ENCODE data around the gene MAPK9.

Gene MAPK9

GRCh38 chr5:180289433-180289832 is 2.5 kb downstream of the MAPK9 start:
- Histone ChIP-seq H3K9me3 (ENCODE audit: low read length) (no peaks in the 10 kb centered on the region), H3K27me3 (ENCODE audit: control insufficient read depth in 1 of 2, insufficient read depth in 2 of 2, low read length in 2 of 2) (no peaks in the 10 kb centered on the region), H3K36me3 (ENCODE audit: insufficient read depth, low read length) (peaks cover 5% of the 10 kb centered on the region), H3K4me3 (ENCODE audit: low read depth in 1 of 2, low read length in 2 of 2) (no peak overlapping the region), H3K4me1 (ENCODE audit: insufficient read depth, low read length) (peaks cover 25% of the 10 kb centered on the region), H3K9ac (ENCODE audit: low read length) (no peak overlapping the region), H3K27ac (ENCODE audit: low read depth, low read length) (no peak overlapping the region)

GRCh38 chr5:180287868-180288267 is 4.0 kb downstream of the MAPK9 start:
- H3K27me3 ChIP-seq (ENCODE audit: control insufficient read depth in 1 of 2, insufficient read depth in 2 of 2, low read length in 2 of 2): no peaks in the 10 kb centered on the region
- no peak overlapping the region for H3K27ac ChIP-seq (ENCODE audit: low read depth, low read length)
- peaks cover 5% of the 10 kb centered on the region for H3K36me3 ChIP-seq (ENCODE audit: insufficient read depth, low read length)
- H3K9ac ChIP-seq (ENCODE audit: low read length): no peak overlapping the region
- no peaks in the 10 kb centered on the region for H3K9me3 ChIP-seq (ENCODE audit: low read length)
- no peak overlapping the region for H3K4me3 ChIP-seq (ENCODE audit: low read depth in 1 of 2, low read length in 2 of 2)
- H3K4me1 ChIP-seq (ENCODE audit: insufficient read depth, low read length): peaks cover 20% of the 10 kb centered on the region

GRCh38 chr5:180287404-180287803 is 4.5 kb downstream of the MAPK9 start:
- Histone ChIP-seq H3K9ac (ENCODE audit: low read length) (no peak overlapping the region), H3K4me1 (ENCODE audit: insufficient read depth, low read length) (peaks cover 20% of the 10 kb centered on the region), H3K9me3 (ENCODE audit: low read length) (no peaks in the 10 kb centered on the region), H3K27ac (ENCODE audit: low read depth, low read length) (no peak overlapping the region), H3K4me3 (ENCODE audit: low read depth in 1 of 2, low read length in 2 of 2) (no peak overlapping the region), H3K27me3 (ENCODE audit: control insufficient read depth in 1 of 2, insufficient read depth in 2 of 2, low read length in 2 of 2) (no peaks in the 10 kb centered on the region), H3K36me3 (ENCODE audit: insufficient read depth, low read length) (peaks cover 5% of the 10 kb centered on the region)

- Histone ChIP-seq H3K9me3 (ENCODE audit: low read length) (no peaks in the 10 kb centered on the region), H3K9ac (ENCODE audit: low read length) (no peak overlapping the region), H3K27me3 (ENCODE audit: control insufficient read depth in 1 of 2, insufficient read depth in 2 of 2, low read length in 2 of 2) (no peaks in the 10 kb centered on the region), H3K27ac (ENCODE audit: low read depth, low read length) (no peak overlapping the region), H3K4me3 (ENCODE audit: low read depth in 1 of 2, low read length in 2 of 2) (no peak overlapping the region), H3K36me3 (ENCODE audit: insufficient read depth, low read length) (peaks cover 22% of the 10 kb centered on the region), H3K4me1 (ENCODE audit: insufficient read depth, low read length) (peaks cover under 1% of the 10 kb centered on the region)
Observed at GRCh38 chr5:180284149-180284548, 7.7 kb downstream of the MAPK9 start.

GRCh38 chr5:180283026-180283615 is 8.8 kb downstream of the MAPK9 start:
- Histone ChIP-seq H3K4me1 (ENCODE audit: insufficient read depth, low read length) (no peaks in the 10 kb centered on the region), H3K27ac (ENCODE audit: low read depth, low read length) (no peak overlapping the region), H3K9ac (ENCODE audit: low read length) (no peak overlapping the region), H3K4me3 (ENCODE audit: low read depth in 1 of 2, low read length in 2 of 2) (no peak overlapping the region), H3K27me3 (ENCODE audit: control insufficient read depth in 1 of 2, insufficient read depth in 2 of 2, low read length in 2 of 2) (no peaks in the 10 kb centered on the region), H3K36me3 (ENCODE audit: insufficient read depth, low read length) (peaks cover 25% of the 10 kb centered on the region), H3K9me3 (ENCODE audit: low read length) (no peaks in the 10 kb centered on the region)

GRCh38 chr5:180282281-180282680 is 9.6 kb downstream of the MAPK9 start:
- H3K36me3 ChIP-seq (ENCODE audit: insufficient read depth, low read length): peaks cover 25% of the 10 kb centered on the region
- H3K9me3 ChIP-seq (ENCODE audit: low read length): no peaks in the 10 kb centered on the region
- H3K4me1 ChIP-seq (ENCODE audit: insufficient read depth, low read length): no peaks in the 10 kb centered on the region
- no peak overlapping the region for H3K9ac ChIP-seq (ENCODE audit: low read length)
- H3K4me3 ChIP-seq (ENCODE audit: low read depth in 1 of 2, low read length in 2 of 2): no peak overlapping the region
- no peaks in the 10 kb centered on the region for H3K27me3 ChIP-seq (ENCODE audit: control insufficient read depth in 1 of 2, insufficient read depth in 2 of 2, low read length in 2 of 2)
- no peak overlapping the region for H3K27ac ChIP-seq (ENCODE audit: low read depth, low read length)

GRCh38 chr5:180281706-180282105 is 10.2 kb downstream of the MAPK9 start:
- no peak overlapping the region for H3K27ac ChIP-seq (ENCODE audit: low read depth, low read length)
- H3K9ac ChIP-seq (ENCODE audit: low read length): no peak overlapping the region
- no peaks in the 10 kb centered on the region for H3K4me1 ChIP-seq (ENCODE audit: insufficient read depth, low read length)
- no peaks in the 10 kb centered on the region for H3K9me3 ChIP-seq (ENCODE audit: low read length)
- H3K4me3 ChIP-seq (ENCODE audit: low read depth in 1 of 2, low read length in 2 of 2): no peak overlapping the region
- H3K27me3 ChIP-seq (ENCODE audit: control insufficient read depth in 1 of 2, insufficient read depth in 2 of 2, low read length in 2 of 2): no peaks in the 10 kb centered on the region
- H3K36me3 ChIP-seq (ENCODE audit: insufficient read depth, low read length): peaks cover 25% of the 10 kb centered on the region

GRCh38 chr5:180274695-180275094 is 17.2 kb downstream of the MAPK9 start:
- H3K4me3 ChIP-seq (ENCODE audit: low read depth in 1 of 2, low read length in 2 of 2): no peak overlapping the region
- no peaks in the 10 kb centered on the region for H3K27me3 ChIP-seq (ENCODE audit: control insufficient read depth in 1 of 2, insufficient read depth in 2 of 2, low read length in 2 of 2)
- H3K36me3 ChIP-seq (ENCODE audit: insufficient read depth, low read length): peaks cover 14% of the 10 kb centered on the region
- no peak overlapping the region for H3K9ac ChIP-seq (ENCODE audit: low read length)
- H3K27ac ChIP-seq (ENCODE audit: low read depth, low read length): no peak overlapping the region
- peaks cover 7% of the 10 kb centered on the region for H3K9me3 ChIP-seq (ENCODE audit: low read length)
- H3K4me1 ChIP-seq (ENCODE audit: insufficient read depth, low read length): no peaks in the 10 kb centered on the region

- no peaks in the 10 kb centered on the region for H3K27me3 ChIP-seq (ENCODE audit: control insufficient read depth in 1 of 2, insufficient read depth in 2 of 2, low read length in 2 of 2)
- H3K9me3 ChIP-seq (ENCODE audit: low read length): peaks cover 12% of the 10 kb centered on the region
- H3K36me3 ChIP-seq (ENCODE audit: insufficient read depth, low read length): peaks cover 13% of the 10 kb centered on the region
- H3K4me1 ChIP-seq (ENCODE audit: insufficient read depth, low read length): no peaks in the 10 kb centered on the region
- H3K4me3 ChIP-seq (ENCODE audit: low read depth in 1 of 2, low read length in 2 of 2): no peak overlapping the region
- no peak overlapping the region for H3K9ac ChIP-seq (ENCODE audit: low read length)
- no peak overlapping the region for H3K27ac ChIP-seq (ENCODE audit: low read depth, low read length)
Observed at GRCh38 chr5:180271221-180271620, 20.7 kb downstream of the MAPK9 start.

GRCh38 chr5:180259260-180259611 is 32.6 kb downstream of the MAPK9 start:
- Histone ChIP-seq H3K4me3 (ENCODE audit: low read depth in 1 of 2, low read length in 2 of 2) (no peak overlapping the region), H3K36me3 (ENCODE audit: insufficient read depth, low read length) (peaks cover 51% of the 10 kb centered on the region), H3K27me3 (ENCODE audit: control insufficient read depth in 1 of 2, insufficient read depth in 2 of 2, low read length in 2 of 2) (no peaks in the 10 kb centered on the region), H3K9me3 (ENCODE audit: low read length) (peaks cover 66% of the 10 kb centered on the region), H3K4me1 (ENCODE audit: insufficient read depth, low read length) (no peaks in the 10 kb centered on the region), H3K27ac (ENCODE audit: low read depth, low read length) (no peak overlapping the region), H3K9ac (ENCODE audit: low read length) (no peak overlapping the region)

- H3K4me3 ChIP-seq (ENCODE audit: low read depth in 1 of 2, low read length in 2 of 2): no peak overlapping the region
- H3K9me3 ChIP-seq (ENCODE audit: low read length): peaks cover 36% of the 10 kb centered on the region
- no peak overlapping the region for H3K27ac ChIP-seq (ENCODE audit: low read depth, low read length)
- peaks cover 26% of the 10 kb centered on the region for H3K36me3 ChIP-seq (ENCODE audit: insufficient read depth, low read length)
- H3K9ac ChIP-seq (ENCODE audit: low read length): no peak overlapping the region
- no peaks in the 10 kb centered on the region for H3K4me1 ChIP-seq (ENCODE audit: insufficient read depth, low read length)
- no peaks in the 10 kb centered on the region for H3K27me3 ChIP-seq (ENCODE audit: control insufficient read depth in 1 of 2, insufficient read depth in 2 of 2, low read length in 2 of 2)
Observed at GRCh38 chr5:180253036-180253824, 38.7 kb downstream of the MAPK9 start.

- no peaks in the 10 kb centered on the region for H3K27me3 ChIP-seq (ENCODE audit: control insufficient read depth in 1 of 2, insufficient read depth in 2 of 2, low read length in 2 of 2)
- peaks cover 22% of the 10 kb centered on the region for H3K9me3 ChIP-seq (ENCODE audit: low read length)
- H3K4me1 ChIP-seq (ENCODE audit: insufficient read depth, low read length): no peaks in the 10 kb centered on the region
- H3K27ac ChIP-seq (ENCODE audit: low read depth, low read length): no peak overlapping the region
- peaks cover 29% of the 10 kb centered on the region for H3K36me3 ChIP-seq (ENCODE audit: insufficient read depth, low read length)
- H3K4me3 ChIP-seq (ENCODE audit: low read depth in 1 of 2, low read length in 2 of 2): no peak overlapping the region
- H3K9ac ChIP-seq (ENCODE audit: low read length): no peak overlapping the region
Observed at GRCh38 chr5:180251887-180252286, 40.0 kb downstream of the MAPK9 start.
